ENCODE data around the gene LSS.

DNA sequence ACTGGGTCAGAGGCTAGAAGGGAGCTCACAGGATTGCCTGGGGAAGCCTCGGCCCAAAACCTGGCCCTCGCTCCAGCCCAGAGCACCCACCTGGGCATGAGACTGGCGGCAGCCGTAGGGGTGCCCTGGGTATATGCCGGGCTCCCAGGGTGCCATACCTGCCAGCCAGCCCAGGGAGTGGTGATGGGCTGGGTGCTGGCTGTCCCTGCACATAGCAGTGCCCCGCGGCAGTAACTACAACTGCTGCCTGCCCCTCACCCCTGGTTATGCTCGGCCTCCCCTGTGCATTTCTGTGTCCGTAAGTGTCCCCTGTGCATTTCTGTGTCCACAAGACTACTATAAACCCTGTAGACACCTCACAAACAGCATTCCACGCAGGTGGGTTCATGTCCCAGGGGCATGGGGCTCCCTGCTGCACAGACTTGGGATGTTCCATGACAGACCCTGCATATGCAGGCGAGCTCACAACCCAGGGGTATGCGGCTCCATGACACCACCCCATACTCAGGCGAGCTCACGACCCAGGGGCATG, 38.5 kb downstream of the LSS start:
- TF ChIP-seq, protein P1, sequence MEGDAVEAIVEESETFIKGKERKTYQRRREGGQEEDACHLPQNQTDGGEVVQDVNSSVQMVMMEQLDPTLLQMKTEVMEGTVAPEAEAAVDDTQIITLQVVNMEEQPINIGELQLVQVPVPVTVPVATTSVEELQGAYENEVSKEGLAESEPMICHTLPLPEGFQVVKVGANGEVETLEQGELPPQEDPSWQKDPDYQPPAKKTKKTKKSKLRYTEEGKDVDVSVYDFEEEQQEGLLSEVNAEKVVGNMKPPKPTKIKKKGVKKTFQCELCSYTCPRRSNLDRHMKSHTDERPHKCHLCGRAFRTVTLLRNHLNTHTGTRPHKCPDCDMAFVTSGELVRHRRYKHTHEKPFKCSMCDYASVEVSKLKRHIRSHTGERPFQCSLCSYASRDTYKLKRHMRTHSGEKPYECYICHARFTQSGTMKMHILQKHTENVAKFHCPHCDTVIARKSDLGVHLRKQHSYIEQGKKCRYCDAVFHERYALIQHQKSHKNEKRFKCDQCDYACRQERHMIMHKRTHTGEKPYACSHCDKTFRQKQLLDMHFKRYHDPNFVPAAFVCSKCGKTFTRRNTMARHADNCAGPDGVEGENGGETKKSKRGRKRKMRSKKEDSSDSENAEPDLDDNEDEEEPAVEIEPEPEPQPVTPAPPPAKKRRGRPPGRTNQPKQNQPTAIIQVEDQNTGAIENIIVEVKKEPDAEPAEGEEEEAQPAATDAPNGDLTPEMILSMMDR (IDR thresholded peaks at IDR 0.05; ENCODE audit: low read depth, low read length) = no peak
- no peak for TF ChIP-seq POLR2A (IDR thresholded peaks at IDR 0.05; ENCODE audit: extremely low read depth, insufficient read length)
- TF ChIP-seq, protein P2, sequence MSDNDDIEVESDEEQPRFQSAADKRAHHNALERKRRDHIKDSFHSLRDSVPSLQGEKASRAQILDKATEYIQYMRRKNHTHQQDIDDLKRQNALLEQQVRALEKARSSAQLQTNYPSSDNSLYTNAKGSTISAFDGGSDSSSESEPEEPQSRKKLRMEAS (IDR thresholded peaks at IDR 0.05; ENCODE audit: low read depth, low read length) = no peak

All from NB4 (cell line).